ENCODE data around the gene ANAPC2. TPM values are rescaled to one million over a fixed set of nuclear protein-coding genes. Genes with fewer than 3 reads are reported as not detected.

Gene ANAPC2
- total RNA-seq, 2 experiments from 2014 or later = 34.8 to 90.4 TPM

GRCh38 chr9:137228506-137228967, 40.2 kb upstream of the ANAPC2 start:
- BruUV-seq (replicated peaks) = no TSS peak
- intact Hi-C loops (cut with micrococcal nuclease; ENCODE audit: unreplicated experiment) = no loop called here
- Histone ChIP-seq H3K9me2 (ENCODE audit: insufficient read depth, low read length) (no peaks in the 10 kb centered on the region), H3K36me3 (ENCODE audit: insufficient read depth, low read length) (no peaks in the 10 kb centered on the region), H3K4me3 (ENCODE audit: low read depth, low read length, poor library complexity, severe bottlenecking) (no peak overlapping the region), H3K4me2 (ENCODE audit: low read length) (no peak overlapping the region), H3K9me3 (ENCODE audit: low read length) (no peaks in the 10 kb centered on the region), H2AFZ (ENCODE audit: low read length) (no peak overlapping the region), H3K79me2 (ENCODE audit: insufficient read depth, low read depth, low read length) (no peaks in the 10 kb centered on the region), H4K20me1 (ENCODE audit: insufficient read depth, low read length) (no peaks in the 10 kb centered on the region), H3K27ac (ENCODE audit: low read depth, low read length, poor library complexity, severe bottlenecking) (no peak overlapping the region), H3K4me1 (ENCODE audit: insufficient read depth, low read length, poor library complexity, severe bottlenecking) (peaks cover 11% of the 10 kb centered on the region)
- ChIA-PET CTCF (ENCODE audit: unreplicated experiment) (no interaction called here), POLR2A (no interaction called here)
- TF ChIP-seq EZH2phosphoT487 (IDR thresholded peaks at IDR 0.05; ENCODE audit: borderline replicate concordance, low read depth, low read length) (no peak), CTCF (conservative IDR thresholded peaks at IDR 0.05; ENCODE audit: low read length) (no peak)
- no peak for DNase-seq (ENCODE audit: low spot score)

- Histone ChIP-seq H2AFZ (ENCODE audit: low read length) (no peak overlapping the region), H4K20me1 (ENCODE audit: insufficient read depth, low read length) (no peaks in the 10 kb centered on the region), H3K4me1 (ENCODE audit: insufficient read depth, low read length, poor library complexity, severe bottlenecking) (peaks cover 13% of the 10 kb centered on the region), H3K79me2 (ENCODE audit: insufficient read depth, low read depth, low read length) (no peaks in the 10 kb centered on the region), H3K9me3 (ENCODE audit: low read length) (no peaks in the 10 kb centered on the region), H3K36me3 (ENCODE audit: insufficient read depth, low read length) (no peaks in the 10 kb centered on the region), H3K27ac (ENCODE audit: low read depth, low read length, poor library complexity, severe bottlenecking) (no peak overlapping the region), H3K9me2 (ENCODE audit: insufficient read depth, low read length) (no peaks in the 10 kb centered on the region), H3K4me2 (ENCODE audit: low read length) (no peak overlapping the region), H3K4me3 (ENCODE audit: low read depth, low read length, poor library complexity, severe bottlenecking) (no peak overlapping the region)
- TF ChIP-seq CTCF (conservative IDR thresholded peaks at IDR 0.05; ENCODE audit: low read length) (peak; percentile 10; the same call in 1 of the 2 replicates), EZH2phosphoT487 (IDR thresholded peaks at IDR 0.05; ENCODE audit: borderline replicate concordance, low read depth, low read length) (no peak)
- ChIA-PET CTCF (ENCODE audit: unreplicated experiment) (no interaction called here), POLR2A (interaction anchor here (0.6 kb wide), 1 partner anchor 77 kb away, joined by 5 read pairs; no protein-coding TSS in a partner anchor)
- intact Hi-C loops (cut with micrococcal nuclease; ENCODE audit: unreplicated experiment) = loop anchor here (1.0 to 2.0 kb wide), 4 partner anchors 28 to 182 kb away; partner anchors contain the start of genes NPDC1 and TPRN
- no peak for DNase-seq (ENCODE audit: low spot score)
- BruUV-seq (replicated peaks) = no TSS peak
Observed at GRCh38 chr9:137227853-137228505, 39.6 kb upstream of the ANAPC2 start.
